HepG2 (cell line): ENCODE measurements around the gene BPIFB2. TPM values are rescaled to one million over a fixed set of nuclear protein-coding genes. Genes with fewer than 3 reads are reported as not detected.

ENCODE experiments used
- DPF2 ChIP-seq: sonication (generic); formaldehyde crosslinking; IDR thresholded peaks from 2 replicates; pipeline ENCODE4 v1.4.0; 2020; ENCODE audit warnings: mild to moderate bottlenecking, low read depth, missing genetic modification reagents, borderline replicate concordance
- DR1 ChIP-seq: sonication (generic); formaldehyde crosslinking; IDR thresholded peaks from 2 replicates; pipeline ENCODE4 v1.8.0; 2021; ENCODE audit warnings: mild to moderate bottlenecking, missing genetic modification reagents, inconsistent platforms
- FIP1L1 ChIP-seq: fragments of 200-400 bp; formaldehyde crosslinking; IDR thresholded peaks from 2 replicates; pipeline ENCODE4 v1.6.1; 2018; ENCODE audit warnings: low read depth, mild to moderate bottlenecking, low read length, moderate library complexity, borderline replicate concordance; ENCODE audit not compliant: insufficient read depth
- HCFC1 ChIP-seq: fragments of 150-350 bp; IDR thresholded peaks from 2 replicates; pipeline ENCODE4 v1.6.1; 2014; ENCODE audit warnings: low read depth, low read length
- HMGA1 ChIP-seq: sonication (generic); formaldehyde crosslinking; conservative IDR thresholded peaks from 2 replicates; pipeline ENCODE4 v1.4.0; 2020; ENCODE audit warnings: missing genetic modification reagents
- HOXA7 ChIP-seq: sonication (generic); formaldehyde crosslinking; IDR thresholded peaks from 2 replicates; pipeline ENCODE4 v1.8.1; 2022; ENCODE audit warnings: mild to moderate bottlenecking, missing genetic modification reagents, moderate library complexity
- PAX8 ChIP-seq: sonication (generic); formaldehyde crosslinking; IDR thresholded peaks from 2 replicates; pipeline ENCODE4 v1.8.0; 2022; ENCODE audit warnings: mild to moderate bottlenecking, missing genetic modification reagents, borderline replicate concordance
- SIN3A ChIP-seq: IDR thresholded peaks from 2 replicates; pipeline ENCODE4 v1.6.1; 2011; ENCODE audit warnings: low read depth, mild to moderate bottlenecking, control low read depth, low read length, borderline replicate concordance
- SIX1 ChIP-seq: sonication (generic); formaldehyde crosslinking; IDR thresholded peaks from 2 replicates; pipeline ENCODE4 v1.4.0; 2020; ENCODE audit warnings: missing genetic modification reagents, borderline replicate concordance
- ZBTB21 ChIP-seq: sonication (generic); formaldehyde crosslinking; IDR thresholded peaks from 2 replicates; pipeline ENCODE4 v1.4.0; 2020; ENCODE audit warnings: missing genetic modification reagents
- ZFP82 ChIP-seq: sonication (generic); formaldehyde crosslinking; IDR thresholded peaks from 2 replicates; pipeline ENCODE4 v1.5.1; 2020; ENCODE audit warnings: mild to moderate bottlenecking, missing genetic modification reagents, borderline replicate concordance
- ZMAT3 ChIP-seq: sonication (generic); formaldehyde crosslinking; conservative IDR thresholded peaks from 2 replicates; pipeline ENCODE4 v1.7.0; 2021; ENCODE audit warnings: missing genetic modification reagents
- ZNF124 ChIP-seq: sonication (generic); formaldehyde crosslinking; IDR thresholded peaks from 2 replicates; pipeline ENCODE4 v1.4.0; 2020; ENCODE audit warnings: missing genetic modification reagents
- ZNF180 ChIP-seq: sonication (generic); formaldehyde crosslinking; IDR thresholded peaks from 2 replicates; pipeline ENCODE4 v1.4.0; 2020; ENCODE audit warnings: low read depth, missing genetic modification reagents, borderline replicate concordance
- ZNF20 ChIP-seq: sonication (generic); formaldehyde crosslinking; IDR thresholded peaks from 2 replicates; pipeline ENCODE4 v1.4.0; 2020; ENCODE audit warnings: mild to moderate bottlenecking, moderate library complexity, missing genetic modification reagents
- ZNF30 ChIP-seq: sonication (generic); formaldehyde crosslinking; IDR thresholded peaks from 2 replicates; pipeline ENCODE4 v1.5.0; 2020; ENCODE audit warnings: mild to moderate bottlenecking, missing genetic modification reagents
- ZNF703 ChIP-seq: sonication (generic); formaldehyde crosslinking; IDR thresholded peaks from 2 replicates; pipeline ENCODE4 v1.5.1; 2020; ENCODE audit warnings: missing genetic modification reagents, mild to moderate bottlenecking, moderate library complexity, borderline replicate concordance
- polyA plus RNA-seq, 8 experiments: library from polyadenylated mRNA; depleted of rRNA in 3 of 8; stranded (reverse) in 7 of 8; unstranded in 1 of 8; fragments of >200 nt; fragmentation: Illumina TruSeq in 4 of 8; extraction: Trizol in 4 of 8; gene quantifications; 2 replicates each; pipeline versions ENCODE4 v1.2.1 to v1.2.3, GENCODE V29; 2011 to 2016; ENCODE audit warnings: low read depth in 4 of 8, missing spikeins in 1 of 8, mixed read lengths in 1 of 8; ENCODE audit not compliant: insufficient read depth in 1 of 8
- total RNA-seq, 5 experiments: library from RNA; depleted of rRNA; stranded (reverse); fragments of >200 nt; fragmentation: Illumina TruSeq; extraction: Trizol; gene quantifications; 2 replicates each; pipeline ENCODE4 v1.2.3, GENCODE V29; 2016; ENCODE audit warnings: low read depth in 1 of 5
- TF ChIP-seq, protein P1 (sequence below): sonication (generic); formaldehyde crosslinking; IDR thresholded peaks from 2 replicates; pipeline ENCODE4 v1.4.0; 2020; ENCODE audit warnings: missing genetic modification reagents, borderline replicate concordance
- TF ChIP-seq, protein P2 (sequence below): IDR thresholded peaks from 2 replicates; pipeline ENCODE4 v1.4.0; 2020; ENCODE audit warnings: mild to moderate bottlenecking, missing genetic modification reagents
- TF ChIP-seq, protein P3 (sequence below): conservative IDR thresholded peaks from 2 replicates; pipeline ENCODE4 v1.6.1; 2018; ENCODE audit warnings: missing genetic modification reagents

Gene BPIFB2
- total and polyA plus RNA-seq, 2 of the 13 experiments (the other 11 are each of a cell fraction or from before 2014, with no cell fraction given) = 54.5 to 902 TPM

- TF ChIP-seq, protein P1, sequence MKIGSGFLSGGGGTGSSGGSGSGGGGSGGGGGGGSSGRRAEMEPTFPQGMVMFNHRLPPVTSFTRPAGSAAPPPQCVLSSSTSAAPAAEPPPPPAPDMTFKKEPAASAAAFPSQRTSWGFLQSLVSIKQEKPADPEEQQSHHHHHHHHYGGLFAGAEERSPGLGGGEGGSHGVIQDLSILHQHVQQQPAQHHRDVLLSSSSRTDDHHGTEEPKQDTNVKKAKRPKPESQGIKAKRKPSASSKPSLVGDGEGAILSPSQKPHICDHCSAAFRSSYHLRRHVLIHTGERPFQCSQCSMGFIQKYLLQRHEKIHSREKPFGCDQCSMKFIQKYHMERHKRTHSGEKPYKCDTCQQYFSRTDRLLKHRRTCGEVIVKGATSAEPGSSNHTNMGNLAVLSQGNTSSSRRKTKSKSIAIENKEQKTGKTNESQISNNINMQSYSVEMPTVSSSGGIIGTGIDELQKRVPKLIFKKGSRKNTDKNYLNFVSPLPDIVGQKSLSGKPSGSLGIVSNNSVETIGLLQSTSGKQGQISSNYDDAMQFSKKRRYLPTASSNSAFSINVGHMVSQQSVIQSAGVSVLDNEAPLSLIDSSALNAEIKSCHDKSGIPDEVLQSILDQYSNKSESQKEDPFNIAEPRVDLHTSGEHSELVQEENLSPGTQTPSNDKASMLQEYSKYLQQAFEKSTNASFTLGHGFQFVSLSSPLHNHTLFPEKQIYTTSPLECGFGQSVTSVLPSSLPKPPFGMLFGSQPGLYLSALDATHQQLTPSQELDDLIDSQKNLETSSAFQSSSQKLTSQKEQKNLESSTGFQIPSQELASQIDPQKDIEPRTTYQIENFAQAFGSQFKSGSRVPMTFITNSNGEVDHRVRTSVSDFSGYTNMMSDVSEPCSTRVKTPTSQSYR (CRISPR knock-in tag) = no peak
- TF ChIP-seq DR1 (CRISPR knock-in tag) = 0 out of 2 replicates have a peak, but pooled peaks have one; percentile 33
- TF ChIP-seq ZBTB21 (CRISPR knock-in tag) = no peak
- TF ChIP-seq, protein P2, sequence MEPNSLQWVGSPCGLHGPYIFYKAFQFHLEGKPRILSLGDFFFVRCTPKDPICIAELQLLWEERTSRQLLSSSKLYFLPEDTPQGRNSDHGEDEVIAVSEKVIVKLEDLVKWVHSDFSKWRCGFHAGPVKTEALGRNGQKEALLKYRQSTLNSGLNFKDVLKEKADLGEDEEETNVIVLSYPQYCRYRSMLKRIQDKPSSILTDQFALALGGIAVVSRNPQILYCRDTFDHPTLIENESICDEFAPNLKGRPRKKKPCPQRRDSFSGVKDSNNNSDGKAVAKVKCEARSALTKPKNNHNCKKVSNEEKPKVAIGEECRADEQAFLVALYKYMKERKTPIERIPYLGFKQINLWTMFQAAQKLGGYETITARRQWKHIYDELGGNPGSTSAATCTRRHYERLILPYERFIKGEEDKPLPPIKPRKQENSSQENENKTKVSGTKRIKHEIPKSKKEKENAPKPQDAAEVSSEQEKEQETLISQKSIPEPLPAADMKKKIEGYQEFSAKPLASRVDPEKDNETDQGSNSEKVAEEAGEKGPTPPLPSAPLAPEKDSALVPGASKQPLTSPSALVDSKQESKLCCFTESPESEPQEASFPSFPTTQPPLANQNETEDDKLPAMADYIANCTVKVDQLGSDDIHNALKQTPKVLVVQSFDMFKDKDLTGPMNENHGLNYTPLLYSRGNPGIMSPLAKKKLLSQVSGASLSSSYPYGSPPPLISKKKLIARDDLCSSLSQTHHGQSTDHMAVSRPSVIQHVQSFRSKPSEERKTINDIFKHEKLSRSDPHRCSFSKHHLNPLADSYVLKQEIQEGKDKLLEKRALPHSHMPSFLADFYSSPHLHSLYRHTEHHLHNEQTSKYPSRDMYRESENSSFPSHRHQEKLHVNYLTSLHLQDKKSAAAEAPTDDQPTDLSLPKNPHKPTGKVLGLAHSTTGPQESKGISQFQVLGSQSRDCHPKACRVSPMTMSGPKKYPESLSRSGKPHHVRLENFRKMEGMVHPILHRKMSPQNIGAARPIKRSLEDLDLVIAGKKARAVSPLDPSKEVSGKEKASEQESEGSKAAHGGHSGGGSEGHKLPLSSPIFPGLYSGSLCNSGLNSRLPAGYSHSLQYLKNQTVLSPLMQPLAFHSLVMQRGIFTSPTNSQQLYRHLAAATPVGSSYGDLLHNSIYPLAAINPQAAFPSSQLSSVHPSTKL (CRISPR knock-in tag) = no peak
- TF ChIP-seq HMGA1 = no peak
- no peak for TF ChIP-seq HCFC1
- TF ChIP-seq FIP1L1 = no peak
- TF ChIP-seq HOXA7 = no peak
- TF ChIP-seq PAX8 (CRISPR knock-in tag) = no peak
- TF ChIP-seq ZNF124 (CRISPR knock-in tag) = no peak
- TF ChIP-seq ZNF20 (CRISPR knock-in tag) = 0 out of 2 replicates have a peak, but pooled peaks have one; percentile 53
- no peak for TF ChIP-seq ZFP82 (CRISPR knock-in tag)
- no peak for TF ChIP-seq ZNF703
- TF ChIP-seq ZNF180 = no peak
- no peak for TF ChIP-seq SIX1 (CRISPR knock-in tag)
- TF ChIP-seq, protein P3, sequence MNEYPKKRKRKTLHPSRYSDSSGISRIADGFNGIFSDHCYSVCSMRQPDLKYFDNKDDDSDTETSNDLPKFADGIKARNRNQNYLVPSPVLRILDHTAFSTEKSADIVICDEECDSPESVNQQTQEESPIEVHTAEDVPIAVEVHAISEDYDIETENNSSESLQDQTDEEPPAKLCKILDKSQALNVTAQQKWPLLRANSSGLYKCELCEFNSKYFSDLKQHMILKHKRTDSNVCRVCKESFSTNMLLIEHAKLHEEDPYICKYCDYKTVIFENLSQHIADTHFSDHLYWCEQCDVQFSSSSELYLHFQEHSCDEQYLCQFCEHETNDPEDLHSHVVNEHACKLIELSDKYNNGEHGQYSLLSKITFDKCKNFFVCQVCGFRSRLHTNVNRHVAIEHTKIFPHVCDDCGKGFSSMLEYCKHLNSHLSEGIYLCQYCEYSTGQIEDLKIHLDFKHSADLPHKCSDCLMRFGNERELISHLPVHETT (CRISPR knock-in tag) = no peak
- no peak for TF ChIP-seq ZMAT3 (CRISPR knock-in tag)
- TF ChIP-seq SIN3A = no peak
- no peak for TF ChIP-seq ZNF30 (CRISPR knock-in tag)
- TF ChIP-seq DPF2 (CRISPR knock-in tag) = no peak
- TF ChIP-seq, all 625 proteins: peak for 15
These were observed 14.8 kb downstream of the BPIFB2 start (continued) for GRCh38 chr20:33022289-33022688.
